Keratinocyte (primary cell): ENCODE data around the gene N4BP3. TPM values are rescaled to one million over a fixed set of nuclear protein-coding genes. Genes with fewer than 3 reads are reported as not detected.
A peak's percentile ranks its signal among the peaks of the same experiment; 100 is the strongest.

Source experiments
- DNase-seq: peaks from one replicate; pipeline ENCODE4 v3.0.0-alpha.2; 2011; ENCODE audit warnings: low read depth, missing footprints, low spot score
- FAIRE-seq: peaks from 2 replicates; lab custom pipeline; 2011; peaks lifted over from hg19 to GRCh38; lab: Jason Lieb, UNC
- H2AFZ ChIP-seq: 2 replicates; pipeline ENCODE4 v1.6.0; 2012; ENCODE audit warnings: low read length, control low read depth, inconsistent platforms; ENCODE audit not compliant: control insufficient read depth
- H3K27ac ChIP-seq: 2 replicates; pipeline ENCODE4 v1.5.1; 2011; ENCODE audit warnings: low read length; ENCODE audit not compliant: control insufficient read depth, insufficient read depth
- H3K27me3 ChIP-seq: 3 replicates; pipeline ENCODE4 v1.6.0; 2011; ENCODE audit warnings: low read length; ENCODE audit not compliant: control insufficient read depth, insufficient read depth; ENCODE audit errors: extremely low read depth
- H3K36me3 ChIP-seq, 2 experiments: 2 replicates in 1 of 2; 3 replicates in 1 of 2; pipeline ENCODE4 v1.5.1; 2011; ENCODE audit warnings: low read length in 2 of 2, mild to moderate bottlenecking in 1 of 2; ENCODE audit not compliant: control insufficient read depth in 2 of 2, insufficient read depth in 2 of 2; ENCODE audit errors: extremely low read depth in 1 of 2
- H3K4me1 ChIP-seq: 3 replicates; pipeline ENCODE4 v1.5.1; 2011; ENCODE audit warnings: low read length; ENCODE audit not compliant: control insufficient read depth, insufficient read depth; ENCODE audit errors: extremely low read depth
- H3K4me2 ChIP-seq: 3 replicates; pipeline ENCODE4 v1.6.0; 2011; ENCODE audit warnings: low read depth, low read length; ENCODE audit not compliant: control insufficient read depth, insufficient read depth; ENCODE audit errors: extremely low read depth
- H3K4me3 ChIP-seq, 3 experiments: fragments of 200-600 bp in 1 of 3; sonication (generic) in 1 of 3; 2 replicates in 2 of 3; 3 replicates in 1 of 3; pipeline ENCODE4 v1.5.1; 2011 to 2016; ENCODE audit warnings: low read length in 3 of 3, mild to moderate bottlenecking in 3 of 3, control low read depth in 2 of 3, inconsistent platforms in 1 of 3, low read depth in 1 of 3, mixed read lengths in 1 of 3, mixed run types in 1 of 3, moderate library complexity in 1 of 3; ENCODE audit not compliant: control insufficient read depth in 2 of 3, insufficient read depth in 2 of 3; ENCODE audit errors: extremely low read depth in 1 of 3
- H3K79me2 ChIP-seq: 2 replicates; pipeline ENCODE4 v1.6.0; 2012; ENCODE audit warnings: low read length; ENCODE audit not compliant: control insufficient read depth, insufficient read depth
- H3K9ac ChIP-seq: 3 replicates; pipeline ENCODE4 v1.6.0; 2011; ENCODE audit warnings: low read length; ENCODE audit not compliant: control insufficient read depth, insufficient read depth; ENCODE audit errors: extremely low read depth
- H3K9me1 ChIP-seq: 3 replicates; pipeline ENCODE4 v1.6.0; 2011; ENCODE audit warnings: low read length; ENCODE audit not compliant: control insufficient read depth, insufficient read depth; ENCODE audit errors: extremely low read depth
- H3K9me3 ChIP-seq: 2 replicates; pipeline ENCODE4 v1.5.1; 2012; ENCODE audit warnings: low read depth, low read length; ENCODE audit not compliant: control insufficient read depth
- H4K20me1 ChIP-seq: 3 replicates; pipeline ENCODE4 v1.6.0; 2011; ENCODE audit warnings: low read length; ENCODE audit not compliant: control insufficient read depth, insufficient read depth; ENCODE audit errors: extremely low read depth
- CTCF ChIP-seq, 3 experiments: IDR thresholded peaks in 1 of 3; conservative IDR thresholded peaks in 1 of 3; optimal IDR thresholded peaks in 1 of 3; 2 replicates in 2 of 3; 3 replicates in 1 of 3; pipeline versions ENCODE3 to v1.5.1; 2011; ENCODE audit warnings: low read length in 3 of 3, mild to moderate bottlenecking in 3 of 3, moderate library complexity in 2 of 3, control low read depth in 1 of 3, inconsistent platforms in 1 of 3; ENCODE audit not compliant: insufficient read depth in 2 of 3; ENCODE audit errors: extremely low read depth in 1 of 3
- EZH2 ChIP-seq: IDR thresholded peaks from one replicate; pipeline ENCODE4 v1.6.1; 2012; ENCODE audit warnings: inconsistent platforms, mild to moderate bottlenecking, low read length, moderate library complexity
- dilution Hi-C: fragments of 300-500 bp; cut with MboI; formaldehyde crosslinking; loops from one replicate; pipeline ENCODE4 v1.7.0; 2020; ENCODE audit warnings: low sequenced_read_pairs; ENCODE audit not compliant: extremely low pct_ligation_motif_present
- polyA plus RNA-seq, 5 experiments: library from polyadenylated mRNA; depleted of rRNA in 3 of 5; stranded (reverse) in 3 of 5; stranded (forward) in 1 of 5; unstranded in 1 of 5; fragments of >200 nt; gene quantifications; 1 replicate in 1 of 5; 2 replicates in 3 of 5; 3 replicates in 1 of 5; pipeline versions ENCODE4 v1.2.1 to v1.2.3, GENCODE V29; 2011 to 2012; ENCODE audit warnings: missing spikeins in 2 of 5, low read depth in 1 of 5, low replicate concordance in 1 of 5

N4BP3 gene
- polyA plus RNA-seq, 1 donor (not counting 4 experiments of a cell fraction or from before 2014, with no cell fraction given), result 1.0 TPM

- H3K9ac ChIP-seq, result no peak overlapping the region
- peak overlapping the region; percentile 11 for H3K4me2 ChIP-seq
- no peaks in the 10 kb centered on the region for H3K9me3 ChIP-seq
- dilution Hi-C loops, result no loop called here
- TF ChIP-seq EZH2 (no peak), CTCF (optimal IDR thresholded peaks at IDR 0.05 in 1 of 3, IDR thresholded peaks at IDR 0.05 in 1 of 3, conservative IDR thresholded peaks at IDR 0.05 in 1 of 3; ENCODE audit: extremely low read depth in 1 of 3, insufficient read depth in 2 of 3, low read length in 3 of 3) (no peak)
- DNase-seq (no peak), FAIRE-seq (no peak)
- H3K27me3 ChIP-seq, result no peaks in the 10 kb centered on the region
- peaks cover 22% of the 10 kb centered on the region for H3K4me1 ChIP-seq
- H3K36me3 ChIP-seq, result no peaks in the 10 kb centered on the region
- H3K9me1 ChIP-seq, result no peaks in the 10 kb centered on the region
- no peaks in the 10 kb centered on the region for H4K20me1 ChIP-seq
- no peak overlapping the region for H3K27ac ChIP-seq
- peak overlapping the region; percentile 0 for H2AFZ ChIP-seq
- no peak overlapping the region for H3K4me3 ChIP-seq
- no peaks in the 10 kb centered on the region for H3K79me2 ChIP-seq
These were observed 4.9 kb upstream of the N4BP3 start for GRCh38 chr5:178108446-178108845.

GRCh38 chr5:178108966-178109365 is 4.4 kb upstream of the N4BP3 start:
- H3K79me2 ChIP-seq, result no peaks in the 10 kb centered on the region
- peaks cover 22% of the 10 kb centered on the region for H3K4me1 ChIP-seq
- no peak overlapping the region for H3K9ac ChIP-seq
- no peaks in the 10 kb centered on the region for H3K9me1 ChIP-seq
- no peak for TF ChIP-seq CTCF (optimal IDR thresholded peaks at IDR 0.05 in 1 of 3, IDR thresholded peaks at IDR 0.05 in 1 of 3, conservative IDR thresholded peaks at IDR 0.05 in 1 of 3; ENCODE audit: extremely low read depth in 1 of 3, insufficient read depth in 2 of 3, low read length in 3 of 3)
- TF ChIP-seq EZH2, result no peak
- no peaks in the 10 kb centered on the region for H4K20me1 ChIP-seq
- no peaks in the 10 kb centered on the region for H3K27me3 ChIP-seq
- no peak overlapping the region for H3K4me3 ChIP-seq
- H2AFZ ChIP-seq, result peak overlapping the region; percentile 0
- DNase-seq (no peak), FAIRE-seq (no peak)
- H3K9me3 ChIP-seq, result no peaks in the 10 kb centered on the region
- peak overlapping the region; percentile 11 for H3K4me2 ChIP-seq
- H3K36me3 ChIP-seq, result no peaks in the 10 kb centered on the region
- H3K27ac ChIP-seq, result no peak overlapping the region
- dilution Hi-C loops, result no loop called here
